Neural cell (in vitro differentiated cells): Measurements from ENCODE around the gene ENGASE.

Source experiments
- CTCF ChIP-seq: fragments of 450-650 bp; IDR thresholded peaks from 2 replicates; pipeline ENCODE4 v1.5.1; 2014; ENCODE audit warnings: antibody characterized with exemption, mild to moderate bottlenecking, moderate library complexity; ENCODE audit not compliant: poor library complexity, severe bottlenecking
- EP300 ChIP-seq: fragments of 450-650 bp; conservative IDR thresholded peaks from 2 replicates; pipeline ENCODE4 v1.6.1; 2014; ENCODE audit warnings: antibody characterized with exemption, mild to moderate bottlenecking, moderate library complexity; ENCODE audit not compliant: poor library complexity, severe bottlenecking
- EZH2 ChIP-seq: fragments of 200-600, 300-800 bp; shearing (Covaris generic), sonication (generic); IDR thresholded peaks from 2 replicates; pipeline ENCODE4 v1.6.1; 2014; ENCODE audit warnings: antibody characterized with exemption, low read length, borderline replicate concordance, mild to moderate bottlenecking; ENCODE audit not compliant: insufficient read depth, poor library complexity, severe bottlenecking
- MXI1 ChIP-seq: fragments of 450-650 bp; conservative IDR thresholded peaks from 2 replicates; pipeline ENCODE4 v1.6.1; 2014; ENCODE audit warnings: antibody characterized with exemption, mild to moderate bottlenecking; ENCODE audit not compliant: poor library complexity, severe bottlenecking
- REST ChIP-seq: IDR thresholded peaks from 2 replicates; pipeline ENCODE4 v1.6.1; 2012; ENCODE audit warnings: borderline replicate concordance
- SMC3 ChIP-seq: fragments of 450-650 bp; conservative IDR thresholded peaks from 2 replicates; pipeline ENCODE4 v1.6.1; 2014; ENCODE audit warnings: antibody characterized with exemption, mild to moderate bottlenecking, moderate library complexity; ENCODE audit not compliant: poor library complexity
- TAF1 ChIP-seq: IDR thresholded peaks from 2 replicates; pipeline ENCODE4 v1.6.1; 2012; ENCODE audit warnings: low read depth

GRCh38 chr17:79034931-79035485 lies 39.6 kb upstream of the ENGASE start:
- TF ChIP-seq EZH2 (no peak), CTCF (no peak), SMC3 (no peak), MXI1 (no peak), REST (no peak), TAF1 (no peak), EP300 (no peak)
